ENCODE results near the gene CADM1.

The CADM1 gene

DNA sequence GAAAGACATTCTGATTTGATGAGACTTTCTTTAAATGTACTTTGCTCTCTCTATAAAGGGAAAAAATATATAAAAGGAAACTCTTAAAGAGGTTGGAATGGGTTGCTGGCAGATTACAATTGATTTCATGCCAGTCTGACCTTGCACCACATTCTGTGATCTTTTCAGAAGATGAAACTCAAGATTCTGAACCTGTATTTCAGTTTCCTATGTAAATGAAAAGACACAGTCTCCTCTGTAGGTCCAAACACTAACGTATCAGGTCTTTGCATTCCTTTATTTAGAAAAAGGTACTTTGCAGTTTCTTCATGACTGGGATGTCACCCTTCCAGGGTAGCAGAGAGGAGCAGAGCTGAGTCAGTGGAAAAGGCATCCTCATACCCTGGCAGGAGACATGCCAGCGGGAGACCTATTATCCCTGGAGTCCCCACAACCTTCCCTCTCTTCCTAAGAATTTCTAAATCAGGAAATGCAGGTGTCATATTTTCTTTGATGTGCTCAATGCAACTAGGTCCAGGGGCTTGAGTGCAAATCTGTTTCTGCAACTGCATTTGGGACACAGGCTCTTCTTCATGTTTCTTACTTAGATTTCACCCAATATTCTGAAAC lies 282.6 kb downstream of the CADM1 start:
- no peaks in the 10 kb centered on the region for H3K9me2 ChIP-seq (replicated peaks; ENCODE audit: insufficient read depth, low read length)
- TF ChIP-seq EZH2phosphoT487 (IDR thresholded peaks at IDR 0.05; ENCODE audit: low read length): no peak
- TF ChIP-seq EZH2 (optimal IDR thresholded peaks at IDR 0.05; ENCODE audit: low read depth, low read length): no peak
- TF ChIP-seq, protein P1, sequence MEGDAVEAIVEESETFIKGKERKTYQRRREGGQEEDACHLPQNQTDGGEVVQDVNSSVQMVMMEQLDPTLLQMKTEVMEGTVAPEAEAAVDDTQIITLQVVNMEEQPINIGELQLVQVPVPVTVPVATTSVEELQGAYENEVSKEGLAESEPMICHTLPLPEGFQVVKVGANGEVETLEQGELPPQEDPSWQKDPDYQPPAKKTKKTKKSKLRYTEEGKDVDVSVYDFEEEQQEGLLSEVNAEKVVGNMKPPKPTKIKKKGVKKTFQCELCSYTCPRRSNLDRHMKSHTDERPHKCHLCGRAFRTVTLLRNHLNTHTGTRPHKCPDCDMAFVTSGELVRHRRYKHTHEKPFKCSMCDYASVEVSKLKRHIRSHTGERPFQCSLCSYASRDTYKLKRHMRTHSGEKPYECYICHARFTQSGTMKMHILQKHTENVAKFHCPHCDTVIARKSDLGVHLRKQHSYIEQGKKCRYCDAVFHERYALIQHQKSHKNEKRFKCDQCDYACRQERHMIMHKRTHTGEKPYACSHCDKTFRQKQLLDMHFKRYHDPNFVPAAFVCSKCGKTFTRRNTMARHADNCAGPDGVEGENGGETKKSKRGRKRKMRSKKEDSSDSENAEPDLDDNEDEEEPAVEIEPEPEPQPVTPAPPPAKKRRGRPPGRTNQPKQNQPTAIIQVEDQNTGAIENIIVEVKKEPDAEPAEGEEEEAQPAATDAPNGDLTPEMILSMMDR (IDR thresholded peaks at IDR 0.05; ENCODE audit: low read length): no peak
- peak overlapping the region; percentile 97 for H3K9ac ChIP-seq (ENCODE audit: low read length)
- H3K4me2 ChIP-seq (ENCODE audit: low read depth, low read length): peak overlapping the region; percentile 90
- no peaks in the 10 kb centered on the region for H4K20me1 ChIP-seq (ENCODE audit: insufficient read depth, low read length)
- no peaks in the 10 kb centered on the region; the same call in 1 of the 2 replicates for H3K36me3 ChIP-seq (replicated peaks; ENCODE audit: insufficient read depth, low read length)
- peaks cover 39% of the 10 kb centered on the region for H3K79me2 ChIP-seq (ENCODE audit: low read length)
- no peak overlapping the region for H2AFZ ChIP-seq (ENCODE audit: low read length)
- peaks cover 71% of the 10 kb centered on the region for H3K4me1 ChIP-seq (ENCODE audit: low read length)
- peak; percentile 83 for DNase-seq
- peak overlapping the region; percentile 99 for H3K27ac ChIP-seq (ENCODE audit: low read length)
- H3K4me3 ChIP-seq (ENCODE audit: low read length): peak overlapping the region; percentile 36
- peaks cover 56% of the 10 kb centered on the region for H3F3A ChIP-seq (ENCODE audit: insufficient read depth, low read length)
- no peaks in the 10 kb centered on the region for H3K27me3 ChIP-seq (replicated peaks; ENCODE audit: insufficient read depth, low read length)
- no peaks in the 10 kb centered on the region for H3K9me3 ChIP-seq (replicated peaks; ENCODE audit: insufficient read depth, low read length)

DNA sequence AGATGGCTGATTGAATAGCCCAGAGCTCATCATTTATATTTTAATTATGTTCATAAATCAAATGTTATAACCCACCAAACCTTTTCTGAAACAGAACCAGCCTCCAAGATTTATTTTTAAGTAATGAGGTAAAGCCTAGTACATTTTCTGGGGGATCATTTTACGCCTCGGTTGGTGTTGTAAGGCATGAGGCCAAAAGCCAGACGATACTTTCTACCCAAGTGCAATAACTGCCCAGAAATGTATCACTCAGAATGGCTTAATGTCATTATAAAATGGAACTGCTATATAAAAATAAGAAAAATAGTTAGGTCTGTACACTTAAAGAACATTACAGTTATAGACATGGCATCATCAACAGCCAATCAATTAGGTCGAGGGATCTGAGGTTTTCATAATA lies 283.3 kb downstream of the CADM1 start:
- peaks cover 56% of the 10 kb centered on the region for H3F3A ChIP-seq (ENCODE audit: insufficient read depth, low read length)
- H3K79me2 ChIP-seq (ENCODE audit: low read length): peaks cover 33% of the 10 kb centered on the region
- no peaks in the 10 kb centered on the region for H3K9me3 ChIP-seq (replicated peaks; ENCODE audit: insufficient read depth, low read length)
- no peak overlapping the region for H3K4me3 ChIP-seq (ENCODE audit: low read length)
- H3K27me3 ChIP-seq (replicated peaks; ENCODE audit: insufficient read depth, low read length): no peaks in the 10 kb centered on the region
- no peak for DNase-seq
- no peaks in the 10 kb centered on the region; the same call in 1 of the 2 replicates for H3K36me3 ChIP-seq (replicated peaks; ENCODE audit: insufficient read depth, low read length)
- peak overlapping the region; percentile 90 for H3K4me2 ChIP-seq (ENCODE audit: low read depth, low read length)
- TF ChIP-seq, protein P1 (IDR thresholded peaks at IDR 0.05; ENCODE audit: low read length): no peak
- TF ChIP-seq EZH2phosphoT487 (IDR thresholded peaks at IDR 0.05; ENCODE audit: low read length): no peak
- TF ChIP-seq EZH2 (optimal IDR thresholded peaks at IDR 0.05; ENCODE audit: low read depth, low read length): no peak
- peaks cover 64% of the 10 kb centered on the region for H3K4me1 ChIP-seq (ENCODE audit: low read length)
- peak overlapping the region; percentile 97 for H3K9ac ChIP-seq (ENCODE audit: low read length)
- H3K9me2 ChIP-seq (replicated peaks; ENCODE audit: insufficient read depth, low read length): no peaks in the 10 kb centered on the region
- peak overlapping the region; percentile 99 for H3K27ac ChIP-seq (ENCODE audit: low read length)
- no peaks in the 10 kb centered on the region for H4K20me1 ChIP-seq (ENCODE audit: insufficient read depth, low read length)
- no peak overlapping the region for H2AFZ ChIP-seq (ENCODE audit: low read length)

GRCh38 chr11:115220423-115220822 lies 283.8 kb downstream of the CADM1 start:
- no peaks in the 10 kb centered on the region for H4K20me1 ChIP-seq (ENCODE audit: insufficient read depth, low read length)
- H3K27me3 ChIP-seq (replicated peaks; ENCODE audit: insufficient read depth, low read length): no peaks in the 10 kb centered on the region
- peaks cover 28% of the 10 kb centered on the region for H3K79me2 ChIP-seq (ENCODE audit: low read length)
- H3F3A ChIP-seq (ENCODE audit: insufficient read depth, low read length): peaks cover 52% of the 10 kb centered on the region
- peak overlapping the region; percentile 90; the same call in 1 of the 2 replicates for H3K4me2 ChIP-seq (ENCODE audit: low read depth, low read length)
- no peak for DNase-seq
- H3K4me1 ChIP-seq (ENCODE audit: low read length): peaks cover 59% of the 10 kb centered on the region
- H3K9ac ChIP-seq (ENCODE audit: low read length): peak overlapping the region; percentile 97
- H3K4me3 ChIP-seq (ENCODE audit: low read length): no peak overlapping the region
- peak overlapping the region; percentile 99 for H3K27ac ChIP-seq (ENCODE audit: low read length)
- no peaks in the 10 kb centered on the region for H3K9me3 ChIP-seq (replicated peaks; ENCODE audit: insufficient read depth, low read length)
- H2AFZ ChIP-seq (ENCODE audit: low read length): no peak overlapping the region
- H3K9me2 ChIP-seq (replicated peaks; ENCODE audit: insufficient read depth, low read length): no peaks in the 10 kb centered on the region
- peaks cover 4% of the 10 kb centered on the region; the same call in 1 of the 2 replicates for H3K36me3 ChIP-seq (replicated peaks; ENCODE audit: insufficient read depth, low read length)
- TF ChIP-seq EZH2 (optimal IDR thresholded peaks at IDR 0.05; ENCODE audit: low read depth, low read length) (no peak), EZH2phosphoT487 (IDR thresholded peaks at IDR 0.05; ENCODE audit: low read length) (no peak)
- TF ChIP-seq, protein P1 (IDR thresholded peaks at IDR 0.05; ENCODE audit: low read length): no peak
